Osteocyte (in vitro differentiated cells): Measurements from ENCODE around the gene SCN9A. TPM values are rescaled to one million over a fixed set of nuclear protein-coding genes. Genes with fewer than 3 reads are reported as not detected.

ENCODE experiments used
- DNase-seq: peaks from one replicate; pipeline ENCODE4 v3.0.0; 2021; ENCODE audit warnings: mixed read lengths; ENCODE audit not compliant: unreplicated experiment; ENCODE audit errors: extremely low spot score
- H3K27ac Mint-ChIP-seq: one replicate; pipeline ENCODE4 v1.8.0; 2021; ENCODE audit warnings: mild to moderate bottlenecking, mixed read lengths; ENCODE audit not compliant: unreplicated experiment
- H3K27me3 Mint-ChIP-seq: one replicate; pipeline ENCODE4 v1.8.0; 2021; ENCODE audit warnings: mixed read lengths; ENCODE audit not compliant: unreplicated experiment
- H3K36me3 Mint-ChIP-seq: one replicate; pipeline ENCODE4 v1.8.0; 2021; ENCODE audit warnings: mixed read lengths; ENCODE audit not compliant: unreplicated experiment
- H3K4me1 Mint-ChIP-seq: one replicate; pipeline ENCODE4 v1.8.0; 2021; ENCODE audit warnings: mixed read lengths; ENCODE audit not compliant: unreplicated experiment
- H3K4me3 Mint-ChIP-seq: one replicate; pipeline ENCODE4 v1.8.0; 2021; ENCODE audit warnings: mild to moderate bottlenecking, moderate library complexity, mixed read lengths; ENCODE audit not compliant: unreplicated experiment
- H3K9me3 Mint-ChIP-seq: one replicate; pipeline ENCODE4 v1.8.0; 2021; ENCODE audit warnings: mixed read lengths; ENCODE audit not compliant: unreplicated experiment
- total RNA-seq: library from RNA; stranded (reverse); gene quantifications from 2 replicates; pipeline ENCODE4 v1.2.1, GENCODE V29; 2021
- TF ChIP-seq, protein P1 (sequence below): fragments of 200-600 bp; sonication (generic); IDR thresholded peaks from 2 replicates; pipeline ENCODE4 v1.5.0; 2021; ENCODE audit warnings: antibody characterized with exemption, mild to moderate bottlenecking, moderate library complexity

Gene SCN9A
- total RNA-seq, 1 donor from 2014 or later, result 6.6 TPM

DNA sequence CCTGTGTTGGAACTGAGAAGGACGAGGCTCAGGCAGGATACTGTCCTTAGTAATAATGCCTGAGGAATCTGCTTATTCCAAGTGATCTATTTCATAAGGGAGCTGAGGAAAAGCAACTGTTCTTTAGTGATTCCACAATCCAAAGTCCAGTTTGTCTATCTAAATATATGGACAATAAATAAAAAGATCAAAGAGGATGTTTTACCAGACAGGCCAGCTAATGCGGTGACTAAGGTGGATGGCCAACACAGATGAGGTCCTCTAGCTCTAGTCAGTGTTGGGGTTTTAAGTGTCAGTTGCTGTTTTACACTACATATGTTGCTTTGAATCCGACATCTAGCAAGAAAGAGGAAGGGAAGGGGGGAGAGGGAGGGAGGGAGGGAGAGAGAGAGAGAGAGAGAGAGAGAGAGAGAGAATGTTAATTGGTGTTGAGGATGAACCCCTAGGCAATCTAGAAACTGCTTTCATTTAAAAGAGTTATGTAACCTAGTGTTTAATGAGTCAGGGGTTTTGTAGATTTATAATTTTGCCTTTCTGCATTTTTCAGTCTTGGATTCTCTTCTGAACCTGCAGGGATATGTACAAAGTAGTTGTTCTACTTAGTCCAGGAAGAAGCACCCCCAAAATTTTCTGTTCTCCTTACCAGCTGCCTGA lies 220.9 kb downstream of the SCN9A start:
- DNase-seq, result no peak
- Mint-ChIP-seq H3K4me1 (no peaks in the 10 kb centered on the region), H3K36me3 (no peaks in the 10 kb centered on the region), H3K27ac (no peak overlapping the region), H3K9me3 (no peaks in the 10 kb centered on the region), H3K4me3 (no peak overlapping the region), H3K27me3 (peaks cover 4% of the 10 kb centered on the region)
- TF ChIP-seq, protein P1, sequence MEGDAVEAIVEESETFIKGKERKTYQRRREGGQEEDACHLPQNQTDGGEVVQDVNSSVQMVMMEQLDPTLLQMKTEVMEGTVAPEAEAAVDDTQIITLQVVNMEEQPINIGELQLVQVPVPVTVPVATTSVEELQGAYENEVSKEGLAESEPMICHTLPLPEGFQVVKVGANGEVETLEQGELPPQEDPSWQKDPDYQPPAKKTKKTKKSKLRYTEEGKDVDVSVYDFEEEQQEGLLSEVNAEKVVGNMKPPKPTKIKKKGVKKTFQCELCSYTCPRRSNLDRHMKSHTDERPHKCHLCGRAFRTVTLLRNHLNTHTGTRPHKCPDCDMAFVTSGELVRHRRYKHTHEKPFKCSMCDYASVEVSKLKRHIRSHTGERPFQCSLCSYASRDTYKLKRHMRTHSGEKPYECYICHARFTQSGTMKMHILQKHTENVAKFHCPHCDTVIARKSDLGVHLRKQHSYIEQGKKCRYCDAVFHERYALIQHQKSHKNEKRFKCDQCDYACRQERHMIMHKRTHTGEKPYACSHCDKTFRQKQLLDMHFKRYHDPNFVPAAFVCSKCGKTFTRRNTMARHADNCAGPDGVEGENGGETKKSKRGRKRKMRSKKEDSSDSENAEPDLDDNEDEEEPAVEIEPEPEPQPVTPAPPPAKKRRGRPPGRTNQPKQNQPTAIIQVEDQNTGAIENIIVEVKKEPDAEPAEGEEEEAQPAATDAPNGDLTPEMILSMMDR, result no peak

DNA sequence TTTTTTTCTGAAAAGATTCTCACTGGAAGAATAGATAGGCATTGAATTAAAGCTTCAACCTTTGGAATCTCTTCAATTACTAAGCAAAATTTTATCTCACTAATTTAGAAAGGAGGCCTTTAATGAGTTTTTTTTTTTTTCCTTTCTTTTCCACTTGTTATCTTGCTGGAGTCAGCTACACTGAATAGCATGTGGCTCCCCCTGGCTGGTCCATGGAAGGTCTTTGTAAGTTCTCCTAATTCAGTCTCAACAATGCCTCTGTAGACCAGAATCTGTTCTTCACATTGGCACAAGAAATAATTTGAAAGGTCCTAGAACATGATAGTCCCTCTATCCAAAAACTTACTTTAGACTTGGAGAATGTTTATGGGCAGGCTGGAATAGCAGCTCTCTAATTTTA lies 223.7 kb downstream of the SCN9A start:
- H3K27me3 Mint-ChIP-seq, result peaks cover 13% of the 10 kb centered on the region
- no peak for DNase-seq
- no peak overlapping the region for H3K4me3 Mint-ChIP-seq
- no peaks in the 10 kb centered on the region for H3K36me3 Mint-ChIP-seq
- no peak overlapping the region for H3K27ac Mint-ChIP-seq
- TF ChIP-seq, protein P1, result no peak
- H3K9me3 Mint-ChIP-seq, result no peaks in the 10 kb centered on the region
- H3K4me1 Mint-ChIP-seq, result no peaks in the 10 kb centered on the region

DNA sequence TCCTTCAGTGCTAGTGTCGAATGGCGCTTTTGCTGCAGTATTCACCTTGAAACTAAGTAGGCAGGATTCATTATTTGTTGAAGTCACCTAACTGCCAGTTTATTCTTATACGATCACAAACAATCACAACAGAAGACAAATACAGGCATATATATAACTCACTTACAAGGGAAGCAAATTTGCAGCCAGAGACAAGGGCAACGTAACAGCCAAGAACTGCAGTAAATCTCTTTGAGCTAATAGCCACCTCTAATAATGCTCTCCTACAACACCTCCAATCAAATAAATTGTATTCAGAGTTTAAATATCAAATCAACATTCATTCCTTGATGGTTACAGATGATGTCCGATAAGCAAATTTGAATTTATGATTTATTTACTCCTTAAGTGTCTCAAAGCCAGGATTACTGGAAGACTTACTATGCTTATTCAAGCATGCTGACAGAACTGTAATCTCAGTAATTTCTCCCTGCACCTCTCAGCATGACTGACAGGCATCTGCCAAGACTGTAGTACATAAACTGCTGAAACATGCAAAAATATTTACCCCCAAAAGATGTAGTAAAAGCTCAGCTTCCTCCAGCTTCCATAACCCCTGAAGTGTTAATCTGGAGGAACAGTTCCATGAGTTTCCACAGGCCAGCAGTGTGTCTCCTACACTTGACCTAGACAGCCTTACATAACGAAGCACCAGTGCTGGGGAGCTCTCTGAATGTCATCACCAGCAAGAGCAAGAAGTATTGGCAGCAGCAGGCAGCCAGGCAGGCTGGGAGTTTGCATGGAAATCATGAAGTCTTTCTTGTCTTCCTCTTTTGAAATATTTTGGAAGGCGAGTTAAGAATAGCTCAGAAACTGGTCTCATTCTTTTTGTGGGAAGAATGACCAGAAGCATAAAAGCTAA lies 227.0 kb downstream of the SCN9A start:
- DNase-seq, result no peak
- no peaks in the 10 kb centered on the region for H3K36me3 Mint-ChIP-seq
- TF ChIP-seq, protein P1, result no peak
- H3K4me3 Mint-ChIP-seq, result no peak overlapping the region
- H3K27me3 Mint-ChIP-seq, result peaks cover 13% of the 10 kb centered on the region
- no peak overlapping the region for H3K27ac Mint-ChIP-seq
- H3K9me3 Mint-ChIP-seq, result no peaks in the 10 kb centered on the region
- H3K4me1 Mint-ChIP-seq, result no peaks in the 10 kb centered on the region

DNA sequence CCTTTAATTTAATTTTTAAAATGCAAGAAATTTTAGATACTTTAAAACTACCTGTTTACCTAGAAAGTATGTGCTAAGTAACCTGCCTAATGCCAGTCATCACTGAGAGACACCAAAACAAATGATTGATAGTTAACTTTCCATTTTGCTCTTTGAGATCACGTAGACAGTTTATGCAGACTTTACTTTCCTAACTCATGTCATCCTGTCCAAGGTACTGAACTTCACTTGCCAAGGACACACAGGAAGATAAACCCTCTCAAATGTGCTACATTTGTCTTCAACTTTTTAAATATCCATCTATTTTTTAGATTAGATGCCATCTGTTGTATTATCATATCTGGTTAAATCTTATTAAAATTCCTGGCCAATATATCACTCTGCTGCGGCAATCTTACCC lies 227.9 kb downstream of the SCN9A start:
- H3K4me3 Mint-ChIP-seq, result no peak overlapping the region
- H3K9me3 Mint-ChIP-seq, result no peaks in the 10 kb centered on the region
- H3K27me3 Mint-ChIP-seq, result peaks cover 8% of the 10 kb centered on the region
- no peaks in the 10 kb centered on the region for H3K36me3 Mint-ChIP-seq
- DNase-seq, result no peak
- H3K4me1 Mint-ChIP-seq, result no peaks in the 10 kb centered on the region
- H3K27ac Mint-ChIP-seq, result no peak overlapping the region
- TF ChIP-seq, protein P1, result no peak

Other genes starting within 250 kb of the SCN9A start
- not detected in 2 replicates for gene SCN1A, start 247.9 kb downstream of the SCN9A start, total RNA-seq
- gene SCN7A, start 118.3 kb upstream of the SCN9A start, total RNA-seq, result 0.11 TPM in 1 of 2 replicates, not detected in the other